Hepatocyte (in vitro differentiated cells): ENCODE measurements around the gene AMMECR1. TPM values are rescaled to one million over a fixed set of nuclear protein-coding genes. Genes with fewer than 3 reads are reported as not detected.
A peak's percentile ranks its signal among the peaks of the same experiment; 100 is the strongest.

Experiments
- DNase-seq: peaks from one replicate; pipeline ENCODE4 v3.0.0-alpha.2; 2016; ENCODE audit warnings: low spot score
- H2AFZ ChIP-seq: fragments of 200-600 bp; sonication (generic); 2 replicates; pipeline ENCODE4 v1.6.0; 2016; ENCODE audit warnings: antibody characterized with exemption, mild to moderate bottlenecking
- H3K27ac ChIP-seq: fragments of 200-600 bp; sonication (generic); 2 replicates; pipeline ENCODE4 v1.5.1; 2016; ENCODE audit warnings: mild to moderate bottlenecking
- H3K27me3 ChIP-seq: fragments of 200-600 bp; sonication (generic); 2 replicates; pipeline ENCODE4 v1.6.1; 2016
- H3K36me3 ChIP-seq: fragments of 200-600 bp; sonication (generic); replicated peaks from 2 replicates; pipeline ENCODE4 v1.5.1; 2016; ENCODE audit warnings: low read depth; ENCODE audit not compliant: insufficient read depth
- H3K4me1 ChIP-seq: fragments of 200-600 bp; sonication (generic); 2 replicates; pipeline ENCODE4 v1.5.1; 2016; ENCODE audit warnings: mild to moderate bottlenecking, moderate library complexity; ENCODE audit not compliant: insufficient read depth
- H3K4me2 ChIP-seq: fragments of 200-600 bp; sonication (generic); 2 replicates; pipeline ENCODE4 v1.6.0; 2016
- H3K4me3 ChIP-seq: fragments of 200-600 bp; sonication (generic); 2 replicates; pipeline ENCODE4 v1.5.1; 2016; ENCODE audit warnings: mild to moderate bottlenecking
- H3K79me2 ChIP-seq: fragments of 200-600 bp; sonication (generic); 2 replicates; pipeline ENCODE4 v1.6.0; 2017; ENCODE audit warnings: mild to moderate bottlenecking
- H3K9me2 ChIP-seq: fragments of 200-600 bp; sonication (generic); replicated peaks from 2 replicates; pipeline ENCODE4 v1.6.0; 2017; ENCODE audit warnings: mild to moderate bottlenecking; ENCODE audit not compliant: insufficient read depth
- H3K9me3 ChIP-seq: fragments of 200-600 bp; sonication (generic); 2 replicates; pipeline ENCODE4 v1.5.1; 2016; ENCODE audit warnings: low read depth, mild to moderate bottlenecking
- H4K20me1 ChIP-seq: fragments of 200-600 bp; sonication (generic); 2 replicates; pipeline ENCODE4 v1.6.0; 2016; ENCODE audit warnings: mild to moderate bottlenecking; ENCODE audit not compliant: insufficient read depth, poor library complexity, severe bottlenecking
- EZH2 ChIP-seq: fragments of 200-600 bp; sonication (generic); IDR thresholded peaks from 2 replicates; pipeline ENCODE4 v1.6.1; 2016; ENCODE audit warnings: antibody characterized with exemption, mild to moderate bottlenecking, borderline replicate concordance
- EZH2phosphoT487 ChIP-seq: fragments of 200-600 bp; sonication (generic); IDR thresholded peaks from one replicate; pipeline ENCODE4 v1.6.1; 2018; ENCODE audit warnings: antibody characterized with exemption, mild to moderate bottlenecking, low read depth, moderate library complexity; ENCODE audit not compliant: unreplicated experiment, severe bottlenecking
- WGBS: methylation state at CpG from one replicate; pipeline ENCODE4 v1.1.6; 2016; ENCODE audit warnings: low lambda C conversion rate; ENCODE audit errors: missing lambda C conversion rate; 5-methylcytosine and 5-hydroxymethylcytosine counted together
- polyA plus RNA-seq: library from polyadenylated mRNA; unstranded; fragments of >200 nt; fragmentation: Nextera tagmentation; extraction: Ambion mirVana; gene quantifications from 2 replicates; pipeline ENCODE4 v1.2.1, GENCODE V29; 2016
- total RNA-seq: library from RNA; depleted of rRNA; stranded (reverse); fragments of >200 nt; gene quantifications from 2 replicates; pipeline ENCODE4 v1.2.3, GENCODE V29; 2014
- TF ChIP-seq, protein P1 (sequence below): fragments of 200-600 bp; sonication (generic); IDR thresholded peaks from 2 replicates; pipeline ENCODE4 v1.5.1; 2016; ENCODE audit warnings: antibody characterized with exemption, mild to moderate bottlenecking; ENCODE audit not compliant: poor library complexity

The AMMECR1 gene
- total and polyA plus RNA-seq, 2 experiments from 2014 or later, result 24.6 to 33.3 TPM

DNA sequence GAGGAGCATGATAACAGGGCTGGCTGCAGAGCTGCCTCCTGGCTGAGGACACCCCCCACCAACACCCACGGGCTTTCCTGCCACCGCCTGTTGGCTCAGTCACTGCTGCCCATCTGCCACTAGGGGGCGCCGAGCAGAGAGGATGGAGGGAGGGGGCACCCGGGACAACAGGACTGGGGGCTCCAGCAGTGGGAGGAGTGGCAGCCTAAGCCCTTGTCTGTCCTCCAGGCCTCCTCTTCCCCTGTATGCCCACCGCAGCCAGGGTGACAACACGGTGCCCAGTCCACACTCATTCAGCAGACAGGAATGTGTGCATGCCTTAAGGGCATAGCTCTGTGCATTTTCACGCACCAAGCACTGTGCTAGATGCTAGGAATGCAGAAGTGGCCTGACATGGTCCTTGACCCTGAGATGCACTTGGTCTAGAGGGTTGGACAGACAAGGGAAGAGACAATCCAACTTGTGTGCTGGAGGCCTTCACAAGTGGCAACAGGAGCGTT, 149.9 kb downstream of the AMMECR1 start:
- Histone ChIP-seq H3K9me2 (no peaks in the 10 kb centered on the region), H4K20me1 (no peaks in the 10 kb centered on the region), H3K36me3 (no peaks in the 10 kb centered on the region), H3K4me2 (no peak overlapping the region), H3K27me3 (no peaks in the 10 kb centered on the region), H2AFZ (no peak overlapping the region), H3K79me2 (no peaks in the 10 kb centered on the region), H3K9me3 (no peaks in the 10 kb centered on the region), H3K4me3 (no peak overlapping the region), H3K27ac (no peak overlapping the region), H3K4me1 (no peaks in the 10 kb centered on the region)
- WGBS, result 51% methylated on average over 9 of the region's 9 CpGs
- TF ChIP-seq EZH2, result no peak
- TF ChIP-seq, protein P1, sequence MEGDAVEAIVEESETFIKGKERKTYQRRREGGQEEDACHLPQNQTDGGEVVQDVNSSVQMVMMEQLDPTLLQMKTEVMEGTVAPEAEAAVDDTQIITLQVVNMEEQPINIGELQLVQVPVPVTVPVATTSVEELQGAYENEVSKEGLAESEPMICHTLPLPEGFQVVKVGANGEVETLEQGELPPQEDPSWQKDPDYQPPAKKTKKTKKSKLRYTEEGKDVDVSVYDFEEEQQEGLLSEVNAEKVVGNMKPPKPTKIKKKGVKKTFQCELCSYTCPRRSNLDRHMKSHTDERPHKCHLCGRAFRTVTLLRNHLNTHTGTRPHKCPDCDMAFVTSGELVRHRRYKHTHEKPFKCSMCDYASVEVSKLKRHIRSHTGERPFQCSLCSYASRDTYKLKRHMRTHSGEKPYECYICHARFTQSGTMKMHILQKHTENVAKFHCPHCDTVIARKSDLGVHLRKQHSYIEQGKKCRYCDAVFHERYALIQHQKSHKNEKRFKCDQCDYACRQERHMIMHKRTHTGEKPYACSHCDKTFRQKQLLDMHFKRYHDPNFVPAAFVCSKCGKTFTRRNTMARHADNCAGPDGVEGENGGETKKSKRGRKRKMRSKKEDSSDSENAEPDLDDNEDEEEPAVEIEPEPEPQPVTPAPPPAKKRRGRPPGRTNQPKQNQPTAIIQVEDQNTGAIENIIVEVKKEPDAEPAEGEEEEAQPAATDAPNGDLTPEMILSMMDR, result peak; percentile 23
- TF ChIP-seq EZH2phosphoT487, result no peak
- no peak for DNase-seq

- Histone ChIP-seq H3K4me1 (no peaks in the 10 kb centered on the region), H3K27ac (no peak overlapping the region), H3K4me2 (no peak overlapping the region), H3K9me2 (no peaks in the 10 kb centered on the region), H3K4me3 (no peak overlapping the region), H4K20me1 (no peaks in the 10 kb centered on the region), H3K79me2 (no peaks in the 10 kb centered on the region), H3K36me3 (no peaks in the 10 kb centered on the region), H2AFZ (no peak overlapping the region), H3K27me3 (no peaks in the 10 kb centered on the region), H3K9me3 (no peaks in the 10 kb centered on the region)
- WGBS, result 45% methylated on average over 3 of the region's 3 CpGs
- TF ChIP-seq, protein P1, result no peak
- no peak for TF ChIP-seq EZH2phosphoT487
- no peak for TF ChIP-seq EZH2
- no peak for DNase-seq
These were observed 154.4 kb downstream of the AMMECR1 start for GRCh38 chrX:110163488-110163887.

GRCh38 chrX:110162867-110163266, 155.0 kb downstream of the AMMECR1 start:
- Histone ChIP-seq H2AFZ (no peak overlapping the region), H4K20me1 (no peaks in the 10 kb centered on the region), H3K4me3 (no peak overlapping the region), H3K27me3 (no peaks in the 10 kb centered on the region), H3K79me2 (no peaks in the 10 kb centered on the region), H3K9me3 (no peaks in the 10 kb centered on the region), H3K36me3 (no peaks in the 10 kb centered on the region), H3K4me1 (no peaks in the 10 kb centered on the region), H3K4me2 (no peak overlapping the region), H3K9me2 (no peaks in the 10 kb centered on the region), H3K27ac (no peak overlapping the region)
- WGBS, result 46% methylated on average over 1 of the region's 1 CpG
- no peak for DNase-seq
- no peak for TF ChIP-seq EZH2

DNA sequence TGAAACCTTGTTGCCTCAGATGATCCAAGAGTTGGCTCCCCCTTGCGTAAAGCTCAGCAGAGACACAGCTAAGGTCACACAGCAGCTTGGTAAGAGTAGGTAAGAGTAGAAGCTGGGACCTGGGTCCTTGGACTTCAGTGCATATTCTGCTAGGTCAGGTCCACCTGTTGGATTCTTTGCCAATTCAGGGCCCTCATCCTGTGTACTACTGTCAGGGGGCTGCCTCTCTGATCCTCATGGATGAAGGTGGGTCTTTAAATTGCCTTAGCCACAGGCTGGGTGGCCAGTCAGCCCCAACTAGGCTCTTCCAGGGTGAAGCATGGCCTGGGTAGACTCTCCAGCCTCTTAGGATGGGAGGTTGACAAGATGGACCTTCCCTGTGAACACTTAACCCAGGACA, 155.8 kb downstream of the AMMECR1 start:
- H3K36me3 ChIP-seq, result no peaks in the 10 kb centered on the region
- no peaks in the 10 kb centered on the region for H3K79me2 ChIP-seq
- H3K4me3 ChIP-seq, result no peak overlapping the region
- WGBS, result 100% methylated on average over 1 of the region's 1 CpG
- H3K9me2 ChIP-seq, result no peaks in the 10 kb centered on the region
- TF ChIP-seq EZH2phosphoT487 (no peak), EZH2 (no peak)
- TF ChIP-seq, protein P1, result no peak
- H2AFZ ChIP-seq, result no peak overlapping the region
- no peak overlapping the region for H3K4me2 ChIP-seq
- DNase-seq, result no peak
- no peak overlapping the region for H3K27ac ChIP-seq
- no peaks in the 10 kb centered on the region for H3K4me1 ChIP-seq
- H3K27me3 ChIP-seq, result no peaks in the 10 kb centered on the region
- no peaks in the 10 kb centered on the region for H4K20me1 ChIP-seq
- no peaks in the 10 kb centered on the region for H3K9me3 ChIP-seq
